A549 (cell line): ENCODE measurements around the gene HNRNPR. TPM values are rescaled to one million over a fixed set of nuclear protein-coding genes. Genes with fewer than 3 reads are reported as not detected.

Experiments used
- ATAC-seq, 2 experiments: fragments of 200-7000 bp in 1 of 2; fragments of >200 bp in 1 of 2; cut with Nextera tagmentation in 1 of 2; cut with Tn5 transposase in 1 of 2; 3 replicates each; pipeline versions ENCODE4 v1.8.0 to v1.9.1; 2018 to 2020; ENCODE audit warnings: mild to moderate bottlenecking in 1 of 2, moderate library complexity in 1 of 2
- CTCF ChIA-PET: fragments of 300-600 bp; sonication (Branson Sonifier 250); formaldehyde crosslinking; extraction: SDS; loops from one replicate; lab custom pipeline; 2021; ENCODE audit warnings: antibody characterized with exemption, inconsistent platforms; lab: Yijun Ruan, JAX
- POLR2A ChIA-PET: fragments of 350-600 bp; formaldehyde crosslinking; extraction: SDS; loops from one replicate; lab custom pipeline; 2021; ENCODE audit warnings: antibody characterized with exemption, inconsistent platforms; lab: Yijun Ruan, JAX
- DNase-seq, 2 experiments: peaks; one replicate each; pipeline versions ENCODE4 v3.0.0 to v3.0.0-alpha.2; 2011 to 2016; ENCODE audit warnings: low read depth in 1 of 2, low spot score in 1 of 2
- FAIRE-seq: peaks from 2 replicates; lab custom pipeline; 2011; peaks lifted over from hg19 to GRCh38; lab: Jason Lieb, UNC
- H3K27ac ChIP-seq, 2 experiments: fragments of >200 bp; sonication (Bioruptor Twin); formaldehyde crosslinking; 3 replicates each; pipeline ENCODE4 v1.5.1; 2016 to 2017
- H3K4me1 ChIP-seq: fragments of >200 bp; sonication (Bioruptor Twin); formaldehyde crosslinking; 3 replicates; pipeline ENCODE4 v1.6.1; 2016
- H3K4me2 ChIP-seq: fragments of >200 bp; sonication (Bioruptor Twin); formaldehyde crosslinking; 3 replicates; pipeline ENCODE4 v1.6.1; 2016
- H3K4me3 ChIP-seq: fragments of >200 bp; sonication (Bioruptor Twin); formaldehyde crosslinking; 3 replicates; pipeline ENCODE4 v1.5.1; 2016
- H3K9me3 ChIP-seq: fragments of >200 bp; sonication (Bioruptor Twin); formaldehyde crosslinking; 3 replicates; pipeline ENCODE4 v1.6.1; 2016
- BHLHE40 ChIP-seq: IDR thresholded peaks from 2 replicates; pipeline ENCODE4 v1.6.1; 2012; ENCODE audit warnings: low read depth, low read length, inconsistent platforms
- CBX8 ChIP-seq: fragments of 200-600 bp; sonication (generic); IDR thresholded peaks from 2 replicates; pipeline ENCODE4 v1.6.1; 2016
- FOSB ChIP-seq: fragments of 250-450 bp; sonication (Bioruptor Pico); IDR thresholded peaks from 2 replicates; pipeline ENCODE4 v1.5.0; 2020; ENCODE audit warnings: mild to moderate bottlenecking, moderate library complexity
- FOSL2 ChIP-seq, 2 experiments: fragments of 450-650 bp in 1 of 2; fragments of >200 bp in 1 of 2; sonication (Bioruptor Twin) in 1 of 2; formaldehyde crosslinking; IDR thresholded peaks; 2 replicates each; pipeline versions ENCODE4 v1.5.0 to v1.6.1; 2016 to 2020; ENCODE audit warnings: mild to moderate bottlenecking in 1 of 2, moderate library complexity in 1 of 2
- FOXS1 ChIP-seq: fragments of 250-450 bp; sonication (Bioruptor Pico); IDR thresholded peaks from 2 replicates; pipeline ENCODE4 v1.5.0; 2020; ENCODE audit warnings: mild to moderate bottlenecking, moderate library complexity
- HEYL ChIP-seq: fragments of 250-450 bp; sonication (Bioruptor Pico); IDR thresholded peaks from 2 replicates; pipeline ENCODE4 v1.8.0; 2021; ENCODE audit warnings: mild to moderate bottlenecking, moderate library complexity
- HOXB13 ChIP-seq: fragments of 250-450 bp; sonication (Bioruptor Pico); IDR thresholded peaks from 2 replicates; pipeline ENCODE4 v1.5.0; 2020; ENCODE audit warnings: low read depth, mild to moderate bottlenecking, moderate library complexity
- JUNB ChIP-seq: fragments of >200 bp; sonication (Bioruptor Twin); formaldehyde crosslinking; IDR thresholded peaks from 2 replicates; pipeline ENCODE4 v1.6.1; 2016
- KDM5A ChIP-seq: fragments of 200-600 bp; sonication (generic); IDR thresholded peaks from 2 replicates; pipeline ENCODE4 v1.6.1; 2016; ENCODE audit warnings: antibody characterized with exemption, mild to moderate bottlenecking
- MAFK ChIP-seq: fragments of 450-650 bp; IDR thresholded peaks from 2 replicates; pipeline ENCODE4 v1.6.1; 2014; ENCODE audit not compliant: partially characterized antibody
- MYC ChIP-seq: IDR thresholded peaks from 2 replicates; pipeline ENCODE4 v1.6.1; 2012; ENCODE audit warnings: mild to moderate bottlenecking, inconsistent platforms, low read length, improper control_type of control experiment, borderline replicate concordance
- NFE2L2 ChIP-seq: fragments of 150-350 bp; conservative IDR thresholded peaks from 2 replicates; pipeline ENCODE4 v1.6.1; 2014; ENCODE audit warnings: low read length
- NR3C1 ChIP-seq: fragments of >200 bp; sonication (Bioruptor Twin); formaldehyde crosslinking; IDR thresholded peaks from 3 replicates; pipeline ENCODE4 v1.6.1; 2017
- POLR2A ChIP-seq: IDR thresholded peaks from 2 replicates; pipeline ENCODE4 v1.6.1; 2012; ENCODE audit warnings: mild to moderate bottlenecking, low read length
- RAD21 ChIP-seq, 2 experiments: fragments of >200 bp in 1 of 2; sonication (Bioruptor Twin) in 1 of 2; formaldehyde crosslinking in 1 of 2; IDR thresholded peaks in 1 of 2; conservative IDR thresholded peaks in 1 of 2; 2 replicates in 1 of 2; 3 replicates in 1 of 2; pipeline ENCODE4 v1.6.1; 2012 to 2018; ENCODE audit warnings: inconsistent platforms in 1 of 2
- REST ChIP-seq: fragments of 200-600 bp; sonication (generic); IDR thresholded peaks from 2 replicates; pipeline ENCODE4 v1.6.1; 2016; ENCODE audit warnings: antibody characterized with exemption, mild to moderate bottlenecking, moderate library complexity
- RNF2 ChIP-seq: fragments of 200-600 bp; sonication (generic); IDR thresholded peaks from 2 replicates; pipeline ENCODE4 v1.6.1; 2016; ENCODE audit warnings: low read depth, mild to moderate bottlenecking, antibody characterized with exemption, moderate library complexity, borderline replicate concordance
- SMC3 ChIP-seq: fragments of >200 bp; sonication (Bioruptor Twin); formaldehyde crosslinking; IDR thresholded peaks from 3 replicates; pipeline ENCODE4 v1.6.1; 2018; ENCODE audit warnings: inconsistent platforms
- ZFP36 ChIP-seq: fragments of 450-650 bp; IDR thresholded peaks from 2 replicates; pipeline ENCODE4 v1.6.1; 2014; ENCODE audit warnings: borderline replicate concordance; ENCODE audit not compliant: partially characterized antibody
- ZSCAN20 ChIP-seq: fragments of 250-450 bp; sonication (Bioruptor Pico); IDR thresholded peaks from 2 replicates; pipeline ENCODE4 v1.8.0; 2022; ENCODE audit warnings: mild to moderate bottlenecking, moderate library complexity
- WGBS: methylation state at CpG from one replicate; pipeline ENCODE4 v1.1.6; 2017; ENCODE audit errors: missing lambda C conversion rate; 5-methylcytosine and 5-hydroxymethylcytosine counted together
- polyA plus RNA-seq, 4 experiments: library from polyadenylated mRNA; depleted of rRNA in 3 of 4; stranded (reverse); fragments of >200 nt; fragmentation: RNase III in 1 of 4; extraction: RNeasy Plus Mini Kit Qiagen cat#74134 plus additional on column Dnase treatment in 1 of 4; gene quantifications; 2 replicates in 3 of 4; 3 replicates in 1 of 4; pipeline ENCODE4 v1.2.3, GENCODE V29; 2011 to 2017
- TF ChIP-seq, protein P1 (sequence below): fragments of 450-650 bp; IDR thresholded peaks from 2 replicates; pipeline ENCODE4 v1.6.1; 2014; ENCODE audit warnings: antibody characterized with exemption

HNRNPR gene
- polyA plus RNA-seq, 2 of the 4 experiments (the other 2 are of a cell fraction), result 237 to 281 TPM

DNA sequence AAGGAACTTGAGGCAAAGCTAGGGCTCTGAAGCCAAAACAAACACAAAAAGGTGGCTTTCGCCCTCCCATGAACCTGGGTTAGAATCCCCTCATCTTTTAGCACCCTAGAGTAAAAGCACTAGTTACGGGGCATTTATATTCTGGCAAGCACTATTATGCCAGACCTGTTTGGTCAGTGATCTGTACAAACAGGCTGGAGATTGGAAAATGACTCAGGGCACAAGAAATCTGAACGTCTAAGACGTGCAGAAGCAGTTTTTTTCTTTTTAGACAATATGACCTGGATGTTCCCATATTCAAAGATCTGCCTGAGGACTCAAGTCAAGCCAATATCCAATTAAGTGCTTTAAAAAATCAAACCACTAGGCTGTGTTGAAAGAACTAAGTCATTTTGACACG, 22.5 kb upstream of the HNRNPR start:
- no peak for DNase-seq

DNA sequence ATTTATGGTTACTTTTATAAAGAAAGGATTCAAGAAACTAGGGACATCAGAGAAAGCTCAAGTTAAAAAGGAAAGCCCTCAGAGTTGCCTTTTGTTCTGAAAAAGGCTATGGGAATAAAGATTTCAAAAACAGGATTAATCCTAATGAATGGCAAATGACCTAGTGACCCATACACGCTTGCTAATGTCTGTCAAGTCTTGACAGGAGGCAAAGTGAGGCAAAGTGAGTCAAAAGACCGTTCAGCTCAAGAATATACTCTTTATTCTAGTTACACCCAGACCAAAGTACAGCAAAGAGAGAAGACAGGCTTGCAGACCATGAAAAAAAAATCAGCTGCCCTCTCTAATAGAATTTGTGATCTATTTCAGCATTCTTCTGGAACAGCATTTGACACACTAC, 22.1 kb upstream of the HNRNPR start:
- POLR2A ChIA-PET, result no interaction called here

More for the DNA sequence above, 22.5 kb upstream of the HNRNPR start:
- TF ChIP-seq FOSL2 (IDR thresholded peaks at IDR 0.05), result no peak
- no peak for TF ChIP-seq FOSL2 (CRISPR knock-in tag; IDR thresholded peaks at IDR 0.05)
- TF ChIP-seq HEYL (CRISPR knock-in tag), result no peak
- no peak for TF ChIP-seq CBX8
- TF ChIP-seq FOSB (CRISPR knock-in tag), result no peak
- TF ChIP-seq MAFK, result no peak
- TF ChIP-seq POLR2A, result no peak
- TF ChIP-seq MYC, result no peak
- no peak for TF ChIP-seq BHLHE40
- TF ChIP-seq RAD21 (conservative IDR thresholded peaks at IDR 0.05 in 1 of 2, IDR thresholded peaks at IDR 0.05 in 1 of 2), result no peak
- no peak for TF ChIP-seq ZFP36
- ChIA-PET CTCF (interaction anchor here (1.3 to 2.2 kb wide), 2 partner anchors 21 to 27 kb away, joined by 3 to 9 read pairs; partner anchors contain the start of gene HNRNPR), POLR2A (interaction anchor here (3.1 kb wide), 1 partner anchor 22 kb away, joined by 33 read pairs; the partner anchor contains the start of gene HNRNPR)
- ATAC-seq (no peak), FAIRE-seq (no peak)
- H3K4me3 ChIP-seq, result no peak overlapping the region
- peaks cover 17% of the 10 kb centered on the region for H3K4me1 ChIP-seq
- H3K27ac ChIP-seq, result no peak overlapping the region
- 96% methylated on average over 5 of the region's 5 CpGs for WGBS
- H3K4me2 ChIP-seq, result no peak overlapping the region
- peaks cover 52% of the 10 kb centered on the region for H3K9me3 ChIP-seq

More for the DNA sequence above, 22.1 kb upstream of the HNRNPR start:
- Histone ChIP-seq H3K27ac (no peak overlapping the region), H3K4me2 (no peak overlapping the region), H3K9me3 (peaks cover 57% of the 10 kb centered on the region), H3K4me3 (no peak overlapping the region), H3K4me1 (peaks cover 14% of the 10 kb centered on the region)
- CTCF ChIA-PET, result interaction anchor here (1.3 kb wide), 1 partner anchor 27 kb away, joined by 3 read pairs; no protein-coding TSS in a partner anchor
- DNase-seq (no peak), FAIRE-seq (no peak), ATAC-seq (no peak)
- TF ChIP-seq HOXB13 (CRISPR knock-in tag) (no peak), NFE2L2 (no peak), RNF2 (no peak), REST (no peak), MYC (no peak), KDM5A (no peak), SMC3 (no peak), FOSL2 (IDR thresholded peaks at IDR 0.05) (no peak), FOSL2 (CRISPR knock-in tag; IDR thresholded peaks at IDR 0.05) (no peak), JUNB (no peak), NR3C1 (no peak), FOXS1 (CRISPR knock-in tag) (no peak), ZFP36 (no peak), HEYL (CRISPR knock-in tag) (no peak), ZSCAN20 (CRISPR knock-in tag) (no peak)
- TF ChIP-seq, protein P1, sequence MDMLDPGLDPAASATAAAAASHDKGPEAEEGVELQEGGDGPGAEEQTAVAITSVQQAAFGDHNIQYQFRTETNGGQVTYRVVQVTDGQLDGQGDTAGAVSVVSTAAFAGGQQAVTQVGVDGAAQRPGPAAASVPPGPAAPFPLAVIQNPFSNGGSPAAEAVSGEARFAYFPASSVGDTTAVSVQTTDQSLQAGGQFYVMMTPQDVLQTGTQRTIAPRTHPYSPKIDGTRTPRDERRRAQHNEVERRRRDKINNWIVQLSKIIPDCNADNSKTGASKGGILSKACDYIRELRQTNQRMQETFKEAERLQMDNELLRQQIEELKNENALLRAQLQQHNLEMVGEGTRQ, result no peak
- 77% methylated on average over 2 of the region's 2 CpGs for WGBS
